ENCODE data around the gene MACROD2.

MACROD2 gene

GRCh38 chr20:15204234-15204633 lies 1208.9 kb downstream of the MACROD2 start:
- no peak for DNase-seq

- no peak for DNase-seq
These were observed 1209.7 kb downstream of the MACROD2 start for GRCh38 chr20:15205028-15205427.

GRCh38 chr20:15205719-15206118 lies 1210.4 kb downstream of the MACROD2 start:
- DNase-seq: no peak

GRCh38 chr20:15209537-15209936 lies 1214.2 kb downstream of the MACROD2 start:
- no peak for DNase-seq

- no peak for DNase-seq
These were observed 1218.7 kb downstream of the MACROD2 start for GRCh38 chr20:15214051-15214450.

- no peak for DNase-seq
These were observed 1224.8 kb downstream of the MACROD2 start for GRCh38 chr20:15220009-15220656.

GRCh38 chr20:15220778-15221565 lies 1225.7 kb downstream of the MACROD2 start:
- no peak for DNase-seq

GRCh38 chr20:15222502-15223330 lies 1227.4 kb downstream of the MACROD2 start:
- DNase-seq: no peak

- DNase-seq: no peak
These were observed 1228.9 kb downstream of the MACROD2 start for GRCh38 chr20:15224199-15224598.

- DNase-seq: no peak
These were observed 1231.8 kb downstream of the MACROD2 start for GRCh38 chr20:15227102-15227501.

GRCh38 chr20:15232243-15232642 lies 1236.9 kb downstream of the MACROD2 start:
- no peak for DNase-seq

GRCh38 chr20:15235471-15236198 lies 1240.3 kb downstream of the MACROD2 start:
- no peak for DNase-seq

GRCh38 chr20:15236812-15237211 lies 1241.5 kb downstream of the MACROD2 start:
- DNase-seq: no peak

- no peak for DNase-seq
These were observed 1244.4 kb downstream of the MACROD2 start for GRCh38 chr20:15239542-15240206.

- DNase-seq: no peak
These were observed 1245.5 kb downstream of the MACROD2 start for GRCh38 chr20:15240801-15241200.

GRCh38 chr20:15241681-15242080 lies 1246.4 kb downstream of the MACROD2 start:
- DNase-seq: no peak

- DNase-seq: no peak
These were observed 1247.5 kb downstream of the MACROD2 start for GRCh38 chr20:15242773-15243172.

- no peak for DNase-seq
These were observed 1250.6 kb downstream of the MACROD2 start for GRCh38 chr20:15245896-15246295.

GRCh38 chr20:15248618-15249395 lies 1253.5 kb downstream of the MACROD2 start:
- no peak for DNase-seq

- no peak for DNase-seq
These were observed 1255.9 kb downstream of the MACROD2 start for GRCh38 chr20:15251171-15251570.

- no peak for DNase-seq
These were observed 1257.0 kb downstream of the MACROD2 start for GRCh38 chr20:15252304-15252703.
